Neural cell (in vitro differentiated cells): Measurements from ENCODE around the gene FCHSD2.

Experiments used
- CTCF ChIP-seq: fragments of 450-650 bp; IDR thresholded peaks from 2 replicates; pipeline ENCODE4 v1.5.1; 2014; ENCODE audit warnings: antibody characterized with exemption, mild to moderate bottlenecking, moderate library complexity; ENCODE audit not compliant: poor library complexity, severe bottlenecking
- EZH2 ChIP-seq: fragments of 200-600, 300-800 bp; shearing (Covaris generic), sonication (generic); IDR thresholded peaks from 2 replicates; pipeline ENCODE4 v1.6.1; 2014; ENCODE audit warnings: antibody characterized with exemption, low read length, borderline replicate concordance, mild to moderate bottlenecking; ENCODE audit not compliant: insufficient read depth, poor library complexity, severe bottlenecking
- RAD21 ChIP-seq: fragments of 450-650 bp; conservative IDR thresholded peaks from 2 replicates; pipeline ENCODE4 v1.6.1; 2014; ENCODE audit warnings: antibody characterized with exemption, mild to moderate bottlenecking, moderate library complexity
- REST ChIP-seq: IDR thresholded peaks from 2 replicates; pipeline ENCODE4 v1.6.1; 2012; ENCODE audit warnings: borderline replicate concordance

GRCh38 chr11:72869831-72870230 is 272.3 kb downstream of the FCHSD2 start:
- TF ChIP-seq CTCF: no peak
- no peak for TF ChIP-seq REST
- no peak for TF ChIP-seq RAD21
- TF ChIP-seq EZH2: no peak
